HepG2 (cell line): ENCODE measurements around the gene PXMP4. TPM values are rescaled to one million over a fixed set of nuclear protein-coding genes. Genes with fewer than 3 reads are reported as not detected.

Experiments
- CENPT ChIP-seq: sonication (generic); formaldehyde crosslinking; IDR thresholded peaks from 2 replicates; pipeline ENCODE4 v1.8.0; 2022; ENCODE audit warnings: low read depth, mild to moderate bottlenecking, moderate library complexity, missing genetic modification reagents
- CENPX ChIP-seq: sonication (generic); formaldehyde crosslinking; IDR thresholded peaks from 2 replicates; pipeline ENCODE4 v1.9.0; 2021; ENCODE audit warnings: mild to moderate bottlenecking, missing genetic modification reagents, moderate library complexity
- GMEB1 ChIP-seq: sonication (generic); formaldehyde crosslinking; IDR thresholded peaks from 2 replicates; pipeline ENCODE4 v1.5.1; 2020; ENCODE audit warnings: missing genetic modification reagents, mild to moderate bottlenecking, borderline replicate concordance
- JDP2 ChIP-seq: sonication (generic); formaldehyde crosslinking; IDR thresholded peaks from 2 replicates; pipeline ENCODE4 v1.8.1; 2022; ENCODE audit warnings: missing genetic modification reagents, borderline replicate concordance
- KMT2B ChIP-seq: IDR thresholded peaks from 2 replicates; pipeline ENCODE4 v1.6.1; 2016; ENCODE audit warnings: missing genetic modification reagents, missing compliant biosample characterization
- PAXIP1 ChIP-seq: sonication (generic); formaldehyde crosslinking; conservative IDR thresholded peaks from 2 replicates; pipeline ENCODE4 v1.4.0; 2020; ENCODE audit warnings: mild to moderate bottlenecking, missing genetic modification reagents, moderate library complexity
- RAD21 ChIP-seq: fragments of 450-650 bp; formaldehyde crosslinking; IDR thresholded peaks from 2 replicates; pipeline ENCODE4 v1.5.0; 2020; ENCODE audit warnings: mild to moderate bottlenecking
- RORA ChIP-seq: sonication (generic); formaldehyde crosslinking; IDR thresholded peaks from 2 replicates; pipeline ENCODE4 v1.5.0; 2020; ENCODE audit warnings: mild to moderate bottlenecking, missing genetic modification reagents, moderate library complexity
- SIX1 ChIP-seq: sonication (generic); formaldehyde crosslinking; IDR thresholded peaks from 2 replicates; pipeline ENCODE4 v1.4.0; 2020; ENCODE audit warnings: missing genetic modification reagents, borderline replicate concordance
- TARDBP ChIP-seq: sonication (generic); formaldehyde crosslinking; IDR thresholded peaks from 2 replicates; pipeline ENCODE4 v1.8.0; 2022; ENCODE audit warnings: mild to moderate bottlenecking, missing genetic modification reagents
- TBL1XR1 ChIP-seq: fragments of 150-350 bp; IDR thresholded peaks from 2 replicates; pipeline ENCODE4 v1.6.1; 2014; ENCODE audit warnings: borderline replicate concordance, low read length; ENCODE audit not compliant: partially characterized antibody
- ZBTB43 ChIP-seq: sonication (generic); formaldehyde crosslinking; conservative IDR thresholded peaks from 2 replicates; pipeline ENCODE4 v1.4.0; 2020; ENCODE audit warnings: missing genetic modification reagents
- ZNF572 ChIP-seq: sonication (generic); formaldehyde crosslinking; IDR thresholded peaks from 2 replicates; pipeline ENCODE4 v1.5.1; 2020; ENCODE audit warnings: mild to moderate bottlenecking, missing genetic modification reagents
- ZNF792 ChIP-seq: IDR thresholded peaks from 2 replicates; pipeline ENCODE4 v1.6.1; 2016
- ZSCAN25 ChIP-seq: sonication (generic); formaldehyde crosslinking; IDR thresholded peaks from 2 replicates; pipeline ENCODE4 v1.8.0; 2022; ENCODE audit warnings: mild to moderate bottlenecking, missing genetic modification reagents
- polyA plus RNA-seq, 8 experiments: library from polyadenylated mRNA; depleted of rRNA in 3 of 8; stranded (reverse) in 7 of 8; unstranded in 1 of 8; fragments of >200 nt; fragmentation: Illumina TruSeq in 4 of 8; extraction: Trizol in 4 of 8; gene quantifications; 2 replicates each; pipeline versions ENCODE4 v1.2.1 to v1.2.3, GENCODE V29; 2011 to 2016; ENCODE audit warnings: low read depth in 4 of 8, missing spikeins in 1 of 8, mixed read lengths in 1 of 8; ENCODE audit not compliant: insufficient read depth in 1 of 8
- total RNA-seq, 5 experiments: library from RNA; depleted of rRNA; stranded (reverse); fragments of >200 nt; fragmentation: Illumina TruSeq; extraction: Trizol; gene quantifications; 2 replicates each; pipeline ENCODE4 v1.2.3, GENCODE V29; 2016; ENCODE audit warnings: low read depth in 1 of 5
- TF ChIP-seq, protein P1 (sequence below): sonication (generic); formaldehyde crosslinking; IDR thresholded peaks from 2 replicates; pipeline ENCODE4 v1.4.0; 2020; ENCODE audit warnings: missing genetic modification reagents
- TF ChIP-seq, protein P2 (sequence below): IDR thresholded peaks from 2 replicates; pipeline ENCODE4 v1.6.1; 2016; ENCODE audit warnings: low read depth

PXMP4 gene
- total and polyA plus RNA-seq, 2 of the 13 experiments (the other 11 are each of a cell fraction or from before 2014, with no cell fraction given), result not detected

DNA sequence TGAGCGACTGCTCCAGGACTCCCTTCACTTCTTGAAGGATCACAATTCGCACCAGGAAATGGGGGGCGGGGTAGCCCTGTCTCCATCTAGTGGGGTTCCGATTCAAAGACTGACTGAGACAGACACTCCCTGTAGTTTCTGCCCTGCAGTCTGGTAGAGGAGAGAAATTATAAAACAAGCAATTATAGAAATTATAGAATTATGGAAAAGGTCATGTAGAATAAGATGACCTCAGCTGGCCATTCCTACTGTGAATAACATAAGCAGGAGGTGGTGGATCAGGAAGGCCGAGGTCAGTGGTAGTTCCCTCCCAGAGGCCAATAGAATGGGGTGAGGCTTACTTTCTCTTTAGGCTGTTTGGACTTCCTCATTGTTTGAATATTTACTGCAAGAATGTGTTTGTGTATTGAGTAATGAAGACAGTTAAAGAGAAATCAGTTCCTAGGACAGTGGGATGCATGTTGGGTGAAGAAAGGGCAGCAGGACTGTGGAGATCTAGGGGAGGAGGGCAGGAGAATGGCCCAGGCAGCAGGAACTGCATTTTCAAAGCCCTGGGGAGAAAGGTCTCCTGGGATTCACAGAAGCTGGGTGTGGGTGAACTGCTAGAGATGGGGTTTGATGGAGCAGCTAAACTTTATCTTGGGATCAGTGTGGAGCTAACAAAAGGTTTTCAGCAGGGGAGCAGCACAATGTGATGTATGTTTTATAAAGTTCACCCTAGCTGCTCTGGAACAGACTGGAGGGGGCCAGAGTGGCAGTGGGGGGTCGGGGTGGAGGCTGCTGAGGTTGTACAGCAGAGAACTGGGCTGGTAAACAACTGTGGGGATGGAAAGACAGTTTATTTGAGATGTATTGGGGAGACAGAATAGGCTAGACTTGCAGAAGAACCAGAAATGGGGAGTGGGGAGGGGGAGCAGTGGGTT, 13.8 kb upstream of the PXMP4 start (continued):
- no peak; the same call in 1 of the 2 replicates for TF ChIP-seq GMEB1 (CRISPR knock-in tag)
- TF ChIP-seq RAD21, result no peak
- TF ChIP-seq CENPT (CRISPR knock-in tag), result no peak
- TF ChIP-seq KMT2B (CRISPR knock-in tag), result peak; percentile 47; the same call in 1 of the 2 replicates
- TF ChIP-seq ZNF572 (CRISPR knock-in tag), result no peak
- TF ChIP-seq ZSCAN25, result peak; percentile 54; the same call in 1 of the 2 replicates
- TF ChIP-seq ZBTB43 (CRISPR knock-in tag), result peak; percentile 12; the same call in 1 of the 2 replicates
- peak; percentile 65; the same call in 1 of the 2 replicates for TF ChIP-seq ZNF792 (CRISPR knock-in tag)
- no peak for TF ChIP-seq RORA (CRISPR knock-in tag)
- peak; percentile 80 for TF ChIP-seq PAXIP1 (CRISPR knock-in tag)
- no peak for TF ChIP-seq SIX1
- TF ChIP-seq, protein P1, sequence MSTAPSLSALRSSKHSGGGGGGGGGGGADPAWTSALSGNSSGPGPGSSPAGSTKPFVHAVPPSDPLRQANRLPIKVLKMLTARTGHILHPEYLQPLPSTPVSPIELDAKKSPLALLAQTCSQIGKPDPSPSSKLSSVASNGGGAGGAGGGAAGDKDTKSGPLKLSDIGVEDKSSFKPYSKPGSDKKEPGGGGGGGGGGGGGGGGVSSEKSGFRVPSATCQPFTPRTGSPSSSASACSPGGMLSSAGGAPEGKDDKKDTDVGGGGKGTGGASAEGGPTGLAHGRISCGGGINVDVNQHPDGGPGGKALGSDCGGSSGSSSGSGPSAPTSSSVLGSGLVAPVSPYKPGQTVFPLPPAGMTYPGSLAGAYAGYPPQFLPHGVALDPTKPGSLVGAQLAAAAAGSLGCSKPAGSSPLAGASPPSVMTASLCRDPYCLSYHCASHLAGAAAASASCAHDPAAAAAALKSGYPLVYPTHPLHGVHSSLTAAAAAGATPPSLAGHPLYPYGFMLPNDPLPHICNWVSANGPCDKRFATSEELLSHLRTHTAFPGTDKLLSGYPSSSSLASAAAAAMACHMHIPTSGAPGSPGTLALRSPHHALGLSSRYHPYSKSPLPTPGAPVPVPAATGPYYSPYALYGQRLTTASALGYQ, result no peak
- TF ChIP-seq, protein P2, sequence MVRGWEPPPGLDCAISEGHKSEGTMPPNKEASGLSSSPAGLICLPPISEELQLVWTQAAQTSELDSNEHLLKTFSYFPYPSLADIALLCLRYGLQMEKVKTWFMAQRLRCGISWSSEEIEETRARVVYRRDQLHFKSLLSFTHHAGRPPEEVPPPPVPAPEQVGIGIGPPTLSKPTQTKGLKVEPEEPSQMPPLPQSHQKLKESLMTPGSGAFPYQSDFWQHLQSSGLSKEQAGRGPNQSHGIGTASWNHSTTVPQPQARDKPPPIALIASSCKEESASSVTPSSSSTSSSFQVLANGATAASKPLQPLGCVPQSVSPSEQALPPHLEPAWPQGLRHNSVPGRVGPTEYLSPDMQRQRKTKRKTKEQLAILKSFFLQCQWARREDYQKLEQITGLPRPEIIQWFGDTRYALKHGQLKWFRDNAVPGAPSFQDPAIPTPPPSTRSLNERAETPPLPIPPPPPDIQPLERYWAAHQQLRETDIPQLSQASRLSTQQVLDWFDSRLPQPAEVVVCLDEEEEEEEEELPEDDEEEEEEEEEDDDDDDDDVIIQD (CRISPR knock-in tag), result peak; percentile 65
- TF ChIP-seq JDP2 (CRISPR knock-in tag), result no peak; the same call in 1 of the 2 replicates
- TF ChIP-seq TBL1XR1, result no peak
- TF ChIP-seq CENPX (CRISPR knock-in tag), result no peak
- TF ChIP-seq TARDBP (CRISPR knock-in tag), result peak; percentile 60; the same call in 1 of the 2 replicates
